ENCODE data around the gene TUBA1A. TPM values are rescaled to one million over a fixed set of nuclear protein-coding genes. Genes with fewer than 3 reads are reported as not detected.
"Not testable (repeated sequence)": the region's sequence is repeated elsewhere in the genome, so short reads cannot be mapped to it uniquely, and the experiment has no call there.

Gene TUBA1A
- total and polyA plus RNA-seq, 3 experiments from 2014 or later = 67.8 to 167 (median 70.4) TPM

- no peak for DNase-seq
- Histone ChIP-seq H3K4me3 (ENCODE audit: low read length) (no peak overlapping the region), H3K27ac (ENCODE audit: low read depth, low read length) (peak overlapping the region; percentile 97), H3K9me3 (ENCODE audit: low read length) (no peaks in the 10 kb centered on the region), H3K4me1 (ENCODE audit: insufficient read depth, low read length) (peaks cover 18% of the 10 kb centered on the region), H3K27me3 (ENCODE audit: insufficient read depth, low read length, poor library complexity, severe bottlenecking) (no peaks in the 10 kb centered on the region), H3K36me3 (ENCODE audit: insufficient read depth, low read length) (peaks cover 11% of the 10 kb centered on the region)
- Mint-ChIP-seq H3K4me1 (peaks cover 23 to 35% (median 30%) of the 10 kb centered on the region in 3 donors), H3K4me3 (peak overlapping the region in 5 of 7 donors; percentile 97 to 99 (median 99)), H3K27me3 (peaks cover 0 to 11% of the 10 kb centered on the region in 2 donors), H3K27ac (peak overlapping the region; percentile 97 to 100 (median 98)), H3K36me3 (peaks cover 6 to 34% (median 7%) of the 10 kb centered on the region in 3 donors), H3K9me3 (no peaks in the 10 kb centered on the region)
- ChIA-PET POLR2A (interaction anchor here (0.6 to 4.1 kb wide), 8 partner anchors 12 to 923 kb away, joined by 3 to 133 read pairs (median 6); partner anchors contain the start of genes KANSL2, LMBR1L and TUBA1B), CTCF (interaction anchor here (1.6 to 3.9 kb wide), 5 partner anchors 43 to 102 kb away, joined by 4 to 39 read pairs (median 12); partner anchors contain the start of genes LMBR1L and TUBA1B)
Measured at GRCh38 chr12:49189731-49190716, 1.1 kb upstream of the TUBA1A start.

- no peaks in the 10 kb centered on the region for H3K9me3 Mint-ChIP-seq
- Histone ChIP-seq H3K27ac (ENCODE audit: low read depth, low read length) (peak overlapping the region; percentile 97), H3K4me3 (ENCODE audit: low read length) (peak overlapping the region; percentile 79), H3K27me3 (ENCODE audit: insufficient read depth, low read length, poor library complexity, severe bottlenecking) (no peaks in the 10 kb centered on the region), H3K4me1 (ENCODE audit: insufficient read depth, low read length) (peaks cover 18% of the 10 kb centered on the region), H3K36me3 (ENCODE audit: insufficient read depth, low read length) (peaks cover 15% of the 10 kb centered on the region), H3K9me3 (ENCODE audit: low read length) (no peaks in the 10 kb centered on the region)
- DNase-seq = peak; percentile 69 to 90 (median 81)
- H3K36me3 Mint-ChIP-seq = peaks cover 7 to 47% (median 12%) of the 10 kb centered on the region in 3 donors
- peaks cover 26 to 42% (median 41%) of the 10 kb centered on the region in 3 donors for H3K4me1 Mint-ChIP-seq
- ChIA-PET CTCF (interaction anchor here (0.8 to 3.9 kb wide), 17 partner anchors 12 to 125 kb away, joined by 3 to 39 read pairs (median 4); partner anchors contain the start of genes LMBR1L, RHEBL1 and TUBA1B), POLR2A (interaction anchor here (0.6 to 4.1 kb wide), 22 partner anchors 10 to 578 kb away, joined by 3 to 133 read pairs (median 4); partner anchors contain the start of genes DDX23, KANSL2, LMBR1L and RHEBL1)
- H3K27ac Mint-ChIP-seq = peak overlapping the region; percentile 97 to 100 (median 98)
- H3K27me3 Mint-ChIP-seq = peaks cover 0 to 8% of the 10 kb centered on the region in 2 donors
- peak overlapping the region; percentile 97 to 99 (median 98) for H3K4me3 Mint-ChIP-seq
Measured at GRCh38 chr12:49188201-49188915, 522 bp downstream of the TUBA1A start.

GRCh38 chr12:49187184-49187583 lies 1.7 kb downstream of the TUBA1A start:
- peak in 2 of 5 donors; percentile 3 to 19 for DNase-seq
- peaks cover 15% of the 10 kb centered on the region for H3K36me3 ChIP-seq (ENCODE audit: insufficient read depth, low read length)
- peak overlapping the region; percentile 12 for H3K27ac ChIP-seq (ENCODE audit: low read depth, low read length)
- peaks cover 18% of the 10 kb centered on the region for H3K4me1 ChIP-seq (ENCODE audit: insufficient read depth, low read length)
- Mint-ChIP-seq H3K4me1 (peaks cover 26 to 42% (median 42%) of the 10 kb centered on the region in 3 donors), H3K27ac (peak overlapping the region; percentile 12 to 99 (median 74)), H3K4me3 (peak overlapping the region; percentile 69 to 99 (median 98)), H3K9me3 (no peaks in the 10 kb centered on the region), H3K27me3 (peaks cover 0 to 8% of the 10 kb centered on the region in 2 donors), H3K36me3 (peaks cover 7 to 47% (median 10%) of the 10 kb centered on the region in 3 donors)
- no peaks in the 10 kb centered on the region for H3K9me3 ChIP-seq (ENCODE audit: low read length)
- ChIA-PET POLR2A (interaction anchor here (2.2 to 4.1 kb wide), 2 partner anchors 48 to 56 kb away, joined by 11 to 133 read pairs; partner anchors contain the start of gene TUBA1B), CTCF (interaction anchor here (1.5 to 3.9 kb wide), 3 partner anchors 56 to 103 kb away, joined by 3 to 39 read pairs (median 15); partner anchors contain the start of gene TUBA1B)
- no peaks in the 10 kb centered on the region for H3K27me3 ChIP-seq (ENCODE audit: insufficient read depth, low read length, poor library complexity, severe bottlenecking)
- no peak overlapping the region for H3K4me3 ChIP-seq (ENCODE audit: low read length)

- H3K27ac ChIP-seq (ENCODE audit: low read depth, low read length); DNase-seq; H3K9me3 Mint-ChIP-seq; H3K4me3 ChIP-seq (ENCODE audit: low read length); H3K9me3 ChIP-seq (ENCODE audit: low read length); CTCF ChIA-PET; H3K27me3 Mint-ChIP-seq; H3K27me3 ChIP-seq (ENCODE audit: insufficient read depth, low read length, poor library complexity, severe bottlenecking): not testable (repeated sequence)
- Histone ChIP-seq H3K4me1 (ENCODE audit: insufficient read depth, low read length) (peaks cover 18% of the 10 kb centered on the region), H3K36me3 (ENCODE audit: insufficient read depth, low read length) (peaks cover 15% of the 10 kb centered on the region)
- POLR2A ChIA-PET = interaction anchor here (4.1 kb wide), 1 partner anchor 55 kb away, joined by 133 read pairs; the partner anchor contains the start of gene TUBA1B
- Mint-ChIP-seq H3K4me1 (peaks cover 26 to 42% (median 42%) of the 10 kb centered on the region in 3 donors), H3K27ac (peak overlapping the region in 3 of 8 donors; percentile 21 to 98 (median 74)), H3K36me3 (peaks cover 7 to 47% (median 10%) of the 10 kb centered on the region in 3 donors), H3K4me3 (peak overlapping the region in 4 of 7 donors; percentile 46 to 75 (median 54))
Measured at GRCh38 chr12:49186307-49186706, 2.6 kb downstream of the TUBA1A start.

- H3K27ac ChIP-seq (ENCODE audit: low read depth, low read length); POLR2A ChIA-PET; H3K9me3 ChIP-seq (ENCODE audit: low read length); H3K27me3 Mint-ChIP-seq; H3K9me3 Mint-ChIP-seq; H3K4me3 ChIP-seq (ENCODE audit: low read length); H3K27me3 ChIP-seq (ENCODE audit: insufficient read depth, low read length, poor library complexity, severe bottlenecking): not testable (repeated sequence)
- H3K4me3 Mint-ChIP-seq = peak overlapping the region in 2 of 7 donors; percentile 48 to 83
- Histone ChIP-seq H3K4me1 (ENCODE audit: insufficient read depth, low read length) (peaks cover 17% of the 10 kb centered on the region), H3K36me3 (ENCODE audit: insufficient read depth, low read length) (peaks cover 15% of the 10 kb centered on the region)
- H3K4me1 Mint-ChIP-seq = peaks cover 24 to 41% (median 40%) of the 10 kb centered on the region in 3 donors
- H3K27ac Mint-ChIP-seq = peak overlapping the region in 4 of 8 donors; percentile 8 to 98 (median 28)
- CTCF ChIA-PET = interaction anchor here (1.0 kb wide), 1 partner anchor 50 kb away, joined by 3 read pairs; no protein-coding TSS in a partner anchor
- peaks cover 7 to 47% (median 10%) of the 10 kb centered on the region in 3 donors for H3K36me3 Mint-ChIP-seq
- peak in 1 of 5 donors; percentile 1 for DNase-seq
Measured at GRCh38 chr12:49184697-49185096, 4.2 kb downstream of the TUBA1A start.

GRCh38 chr12:49183214-49183950 lies 5.5 kb downstream of the TUBA1A start:
- peak in 1 of 5 donors; percentile 3 for DNase-seq
- Histone ChIP-seq H3K36me3 (ENCODE audit: insufficient read depth, low read length) (peaks cover 15% of the 10 kb centered on the region), H3K4me1 (ENCODE audit: insufficient read depth, low read length) (peaks cover 12% of the 10 kb centered on the region)
- H3K36me3 Mint-ChIP-seq = peaks cover 7 to 42% (median 10%) of the 10 kb centered on the region in 3 donors
- H3K9me3 Mint-ChIP-seq; CTCF ChIA-PET; H3K27ac ChIP-seq (ENCODE audit: low read depth, low read length); H3K4me3 ChIP-seq (ENCODE audit: low read length); H3K27me3 ChIP-seq (ENCODE audit: insufficient read depth, low read length, poor library complexity, severe bottlenecking); H3K27me3 Mint-ChIP-seq; H3K9me3 ChIP-seq (ENCODE audit: low read length): not testable (repeated sequence)
- POLR2A ChIA-PET = interaction anchor here (0.6 kb wide), 1 partner anchor 72 kb away, joined by 3 read pairs; no protein-coding TSS in a partner anchor
- H3K4me1 Mint-ChIP-seq = peaks cover 15 to 33% (median 32%) of the 10 kb centered on the region in 3 donors
- H3K27ac Mint-ChIP-seq = peak overlapping the region in 5 of 8 donors; percentile 28 to 98 (median 62)
- H3K4me3 Mint-ChIP-seq = peak overlapping the region in 2 of 7 donors; percentile 37 to 63
